Vagina (tissue), 2 donors: ENCODE results near the gene LITAF. TPM values are rescaled to one million over a fixed set of nuclear protein-coding genes. Genes with fewer than 3 reads are reported as not detected.
A peak's percentile ranks its signal among the peaks of the same experiment; 100 is the strongest.

Source experiments
- DNase-seq, 2 donors: peaks; one replicate each; pipeline ENCODE4 v3.0.0-alpha.2; 2017; ENCODE audit errors: extremely low spot score in 2 of 2
- H3K27ac ChIP-seq: fragments of 200-600 bp; sonication (generic); one replicate; pipeline ENCODE4 v1.5.1; 2019
- H3K27me3 ChIP-seq: fragments of 200-600 bp; sonication (generic); one replicate; pipeline ENCODE4 v1.5.1; 2019
- H3K36me3 ChIP-seq, 2 donors: fragments of 200-600 bp; sonication (generic); one replicate each; pipeline ENCODE4 v1.5.1; 2017 to 2019
- H3K4me1 ChIP-seq: fragments of 200-600 bp; sonication (generic); one replicate; pipeline ENCODE4 v1.5.1; 2019
- H3K4me3 ChIP-seq, 2 donors: fragments of 200-600 bp; sonication (generic); 1 replicate in 1 of 2; 2 replicates in 1 of 2; pipeline ENCODE4 v1.5.1; 2016 to 2019
- H3K9me3 ChIP-seq: fragments of 200-600 bp; sonication (generic); one replicate; pipeline ENCODE4 v1.5.1; 2019
- CTCF ChIP-seq, 3 experiments: fragments of 450-650 bp in 2 of 3; fragments of 200-600 bp in 1 of 3; sonication (generic) in 1 of 3; IDR thresholded peaks; one replicate each; pipeline ENCODE4 v1.5.1; 2017 to 2019; ENCODE audit warnings: antibody characterized with exemption in 3 of 3, mild to moderate bottlenecking in 2 of 3, moderate library complexity in 2 of 3
- POLR2A ChIP-seq, 2 donors: fragments of 450-650 bp; IDR thresholded peaks; one replicate each; pipeline ENCODE4 v1.6.1; 2017; ENCODE audit warnings: antibody characterized with exemption in 2 of 2, mild to moderate bottlenecking in 2 of 2, moderate library complexity in 2 of 2
- POLR2AphosphoS5 ChIP-seq, 2 donors: sonication (generic); formaldehyde crosslinking; IDR thresholded peaks; one replicate each; pipeline ENCODE4 v1.9.0; 2017; ENCODE audit warnings: antibody characterized with exemption in 2 of 2, mild to moderate bottlenecking in 2 of 2, low read depth in 1 of 2; ENCODE audit not compliant: insufficient read depth in 1 of 2
- intact Hi-C: fragments of 100-400 bp; cut with DNase I; formaldehyde crosslinking; loops from one replicate; pipeline ENCODE4 v1.15.1; 2023
- total RNA-seq: library from RNA; depleted of rRNA; stranded (reverse); fragments of >200 nt; gene quantifications from one replicate; pipeline ENCODE4 v1.2.3, GENCODE V29; 2016

LITAF gene
- total RNA-seq, 1 donor from 2014 or later = 111 TPM

- Histone ChIP-seq H3K4me1 (peaks cover 8% of the 10 kb centered on the region), H3K27ac (no peak overlapping the region), H3K9me3 (no peaks in the 10 kb centered on the region), H3K4me3 (no peak overlapping the region), H3K36me3 (no peaks in the 10 kb centered on the region), H3K27me3 (no peaks in the 10 kb centered on the region)
- TF ChIP-seq POLR2AphosphoS5 (IDR thresholded peaks at IDR 0.05; ENCODE audit: insufficient read depth in 1 of 2, low read depth in 1 of 2) (no peak), CTCF (IDR thresholded peaks at IDR 0.05) (no peak), POLR2A (IDR thresholded peaks at IDR 0.05) (no peak)
- intact Hi-C loops = loop anchor here (10.0 kb wide), 1 partner anchor 179 kb away; no protein-coding TSS in a partner anchor
- DNase-seq = no peak
These were observed 50.4 kb downstream of the LITAF start for GRCh38 chr16:11536104-11536866.

GRCh38 chr16:11535494-11535893, 51.2 kb downstream of the LITAF start:
- intact Hi-C loops = loop anchor here (10.0 kb wide), 1 partner anchor 179 kb away; no protein-coding TSS in a partner anchor
- Histone ChIP-seq H3K4me3 (no peak overlapping the region), H3K4me1 (peaks cover 8% of the 10 kb centered on the region), H3K36me3 (no peaks in the 10 kb centered on the region), H3K27me3 (no peaks in the 10 kb centered on the region), H3K9me3 (no peaks in the 10 kb centered on the region), H3K27ac (no peak overlapping the region)
- peak in 1 of 2 donors; percentile 76 for TF ChIP-seq POLR2AphosphoS5 (IDR thresholded peaks at IDR 0.05; ENCODE audit: insufficient read depth in 1 of 2, low read depth in 1 of 2)
- no peak for TF ChIP-seq POLR2A (IDR thresholded peaks at IDR 0.05)
- no peak for TF ChIP-seq CTCF (IDR thresholded peaks at IDR 0.05)
- no peak for DNase-seq

GRCh38 chr16:11534262-11534661, 52.5 kb downstream of the LITAF start:
- no peak for DNase-seq
- intact Hi-C loops = loop anchor here (5.0 to 10.0 kb wide), 2 partner anchors 108 to 181 kb away; no protein-coding TSS in a partner anchor
- TF ChIP-seq POLR2AphosphoS5 (IDR thresholded peaks at IDR 0.05; ENCODE audit: insufficient read depth in 1 of 2, low read depth in 1 of 2) = no peak
- TF ChIP-seq POLR2A (IDR thresholded peaks at IDR 0.05) = no peak
- TF ChIP-seq CTCF (IDR thresholded peaks at IDR 0.05) = no peak
- Histone ChIP-seq H3K9me3 (no peaks in the 10 kb centered on the region), H3K27ac (no peak overlapping the region), H3K4me3 (no peak overlapping the region), H3K4me1 (peaks cover 8% of the 10 kb centered on the region), H3K27me3 (no peaks in the 10 kb centered on the region), H3K36me3 (no peaks in the 10 kb centered on the region)

- H3K4me3 ChIP-seq = no peak overlapping the region
- no peaks in the 10 kb centered on the region for H3K36me3 ChIP-seq
- H3K9me3 ChIP-seq = no peaks in the 10 kb centered on the region
- no peaks in the 10 kb centered on the region for H3K27me3 ChIP-seq
- peaks cover 8% of the 10 kb centered on the region for H3K4me1 ChIP-seq
- DNase-seq = no peak
- intact Hi-C loops = loop anchor here (5.0 to 10.0 kb wide), 2 partner anchors 109 to 181 kb away; no protein-coding TSS in a partner anchor
- H3K27ac ChIP-seq = no peak overlapping the region
- TF ChIP-seq CTCF (IDR thresholded peaks at IDR 0.05) (no peak), POLR2A (IDR thresholded peaks at IDR 0.05) (no peak), POLR2AphosphoS5 (IDR thresholded peaks at IDR 0.05; ENCODE audit: insufficient read depth in 1 of 2, low read depth in 1 of 2) (no peak)
These were observed 53.1 kb downstream of the LITAF start for GRCh38 chr16:11533588-11533987.
